ENCODE measurements around the gene BACE1.

- no peak for TF ChIP-seq POLR2A (IDR thresholded peaks at IDR 0.05; ENCODE audit: low read depth, low read length)
- no peak for TF ChIP-seq POLR2AphosphoS5 (IDR thresholded peaks at IDR 0.05; ENCODE audit: low read depth, low read length)
- TF ChIP-seq TAF1 (IDR thresholded peaks at IDR 0.05; ENCODE audit: borderline replicate concordance, low read depth, low read length), result no peak
Observed at GRCh38 chr11:117269856-117270255, 46.2 kb downstream of the BACE1 start.

All from GM12892 (cell line).